Stomach (tissue), 4 donors: ENCODE measurements around the gene AOC1.

ENCODE experiments used
- CTCF ChIP-seq, 7 experiments: fragments of 450-650 bp in 4 of 7; fragments of 200-600 bp in 3 of 7; sonication (generic) in 3 of 7; IDR thresholded peaks; one replicate each; pipeline ENCODE4 v1.5.1; 2016 to 2019; ENCODE audit warnings: antibody characterized with exemption in 7 of 7, control low read depth in 2 of 7, mild to moderate bottlenecking in 1 of 7
- EP300 ChIP-seq: sonication (generic); formaldehyde crosslinking; IDR thresholded peaks from one replicate; pipeline ENCODE4 v1.6.1; 2017; ENCODE audit warnings: antibody characterized with exemption
- POLR2A ChIP-seq, 4 donors: fragments of 450-650 bp; IDR thresholded peaks; one replicate each; pipeline ENCODE4 v1.6.1; 2016; ENCODE audit warnings: antibody characterized with exemption in 4 of 4, control low read depth in 2 of 4, mild to moderate bottlenecking in 1 of 4, moderate library complexity in 1 of 4
- POLR2AphosphoS5 ChIP-seq, 3 donors: sonication (generic); formaldehyde crosslinking; IDR thresholded peaks; one replicate each; pipeline ENCODE4 v1.6.1; 2016; ENCODE audit warnings: antibody characterized with exemption in 3 of 3

GRCh38 chr7:150814328-150815001, 37.9 kb upstream of the AOC1 start:
- TF ChIP-seq POLR2AphosphoS5 (IDR thresholded peaks at IDR 0.05) (no peak), CTCF (IDR thresholded peaks at IDR 0.05) (no peak), POLR2A (IDR thresholded peaks at IDR 0.05) (no peak), EP300 (no peak)
